DMS79 treated with DMSO at 0.1 percent for 48 hours (cell line): ENCODE measurements around the gene UBE2D2.

Source experiments
- DNase-seq: peaks from one replicate; lab custom pipeline; 2025; lab: John Stamatoyannopoulos, UW

Gene UBE2D2

DNA sequence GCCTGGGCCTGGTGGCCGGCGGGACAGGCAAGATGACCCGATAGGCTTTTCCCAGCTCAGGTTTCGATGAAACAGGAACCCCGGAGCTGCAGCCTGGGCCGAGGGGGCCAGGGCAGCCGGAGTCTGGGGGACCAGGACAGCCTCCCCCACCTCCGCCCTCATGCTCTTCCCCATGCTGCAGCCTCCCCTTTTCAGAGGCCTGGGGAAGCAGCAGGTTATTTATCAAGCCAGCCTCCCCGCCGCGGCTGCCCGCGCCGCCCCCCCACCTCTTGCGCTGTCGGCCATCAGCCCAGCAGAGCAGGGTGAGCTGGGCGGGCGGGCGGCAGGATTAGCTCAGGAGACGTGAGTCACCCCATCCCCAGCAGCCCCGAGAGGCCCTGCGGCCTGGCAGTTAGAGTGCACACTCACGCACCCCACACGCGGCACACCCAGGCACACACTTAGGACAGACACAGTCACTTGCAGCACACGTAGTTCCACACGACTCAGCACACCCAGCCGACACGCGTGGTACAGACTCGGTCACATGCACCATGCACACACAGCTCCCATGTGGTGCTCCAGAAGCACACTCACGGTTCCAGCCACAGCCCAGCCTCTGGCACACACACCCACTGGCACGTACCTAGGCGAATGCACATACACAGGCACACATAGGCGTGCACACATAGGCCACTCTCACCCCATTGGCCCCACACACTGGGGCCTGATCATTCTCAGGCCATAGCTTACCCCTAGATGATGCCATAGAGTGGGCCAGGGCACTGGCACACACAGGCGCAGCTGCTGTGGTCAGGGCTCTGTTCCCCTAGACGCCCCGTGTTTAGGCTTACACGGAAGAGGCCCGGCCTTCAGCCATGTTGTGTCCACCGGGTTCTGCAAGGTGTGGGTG is 100.0 kb downstream of the UBE2D2 start:
- DNase-seq, result no peak

DNA sequence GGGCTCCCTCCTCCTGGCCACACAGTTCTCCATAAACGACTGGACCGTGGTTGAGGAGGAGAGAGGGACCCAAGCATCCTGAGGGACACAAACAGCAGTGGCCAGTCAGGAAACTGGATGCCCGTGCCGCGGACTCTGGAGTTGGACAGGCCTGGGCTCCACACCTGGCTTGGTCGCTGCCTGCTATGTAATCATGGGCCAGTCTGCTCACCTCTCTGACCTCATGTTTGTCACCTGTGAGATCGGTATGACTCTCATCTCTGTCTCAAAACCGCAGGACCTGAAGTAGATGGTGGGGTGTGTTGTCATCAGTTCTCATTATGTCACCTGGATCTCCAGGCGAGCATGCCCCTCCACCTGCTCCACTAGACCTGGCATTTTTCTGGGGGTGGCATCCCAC is 101.5 kb downstream of the UBE2D2 start:
- DNase-seq, result no peak

DNA sequence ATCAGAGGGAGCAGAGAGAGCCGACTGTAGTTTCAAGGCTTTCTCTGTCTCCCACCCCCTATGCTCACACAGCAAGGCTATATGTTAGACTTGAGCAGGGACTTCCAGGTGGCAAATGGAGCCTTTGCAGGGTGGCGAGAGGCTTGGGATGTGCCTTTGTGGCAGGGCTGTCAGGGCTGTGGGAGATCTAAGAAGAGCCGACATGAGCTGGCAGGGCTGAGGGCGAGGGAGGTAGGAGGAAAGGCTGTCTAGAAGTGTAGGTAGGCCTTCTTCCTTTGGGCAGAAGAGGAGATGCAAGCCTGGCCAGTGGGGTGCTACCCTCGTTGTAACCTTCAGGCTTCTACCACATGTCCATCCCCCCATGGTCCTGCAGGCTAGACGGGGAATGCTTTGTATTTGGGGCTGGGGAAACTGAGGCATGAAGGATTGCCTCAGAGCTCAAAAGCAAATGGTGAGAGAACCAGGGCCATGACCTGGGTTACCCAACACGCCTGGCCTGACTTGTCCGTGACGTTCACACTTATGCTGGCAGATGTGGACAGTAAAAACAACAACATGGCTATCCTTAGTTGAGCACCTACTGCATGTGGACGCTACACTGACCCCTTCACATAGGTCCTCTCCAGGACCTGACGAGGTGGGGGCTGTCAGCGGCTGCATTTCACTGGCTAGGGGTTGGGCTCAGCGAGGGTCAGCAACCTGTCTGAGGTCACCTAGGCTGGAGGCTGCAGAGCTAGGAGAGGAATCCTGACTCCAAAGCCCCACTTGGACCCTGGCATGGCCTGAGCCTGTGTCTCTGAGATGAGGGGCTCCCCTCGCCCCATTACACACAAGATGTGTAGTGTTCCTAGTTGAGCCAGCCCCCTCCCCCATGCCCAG is 102.3 kb downstream of the UBE2D2 start:
- DNase-seq, result no peak

DNA sequence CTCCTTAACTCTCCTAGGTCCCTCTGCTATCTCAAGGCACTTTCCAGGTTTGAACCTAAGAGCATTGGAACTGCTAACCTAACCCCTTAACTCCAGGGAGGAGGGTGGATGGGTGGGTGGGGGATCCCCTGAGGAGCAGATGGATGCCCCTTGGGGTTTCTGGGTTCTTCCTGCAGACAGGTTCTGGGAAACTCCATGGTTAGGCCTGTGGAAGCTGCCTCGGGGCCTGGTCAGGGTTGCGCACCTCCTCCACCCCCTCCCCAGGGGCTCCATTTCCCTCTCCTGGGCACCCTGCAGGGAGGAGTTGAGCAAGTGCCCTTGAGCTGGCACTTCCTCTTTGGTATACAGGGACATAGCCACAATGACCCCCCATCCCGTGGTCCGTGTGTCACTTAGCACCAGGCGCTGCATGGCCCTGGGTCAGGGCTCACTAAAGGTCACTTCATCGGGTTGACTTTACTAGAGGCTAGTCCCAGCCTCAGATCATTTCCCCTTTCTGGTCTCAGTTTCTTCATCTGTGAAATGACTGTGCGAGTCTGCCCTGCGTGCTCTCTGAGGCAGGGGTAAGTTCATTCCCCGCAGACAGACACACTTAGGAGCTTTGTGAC is 103.1 kb downstream of the UBE2D2 start:
- no peak for DNase-seq

DNA sequence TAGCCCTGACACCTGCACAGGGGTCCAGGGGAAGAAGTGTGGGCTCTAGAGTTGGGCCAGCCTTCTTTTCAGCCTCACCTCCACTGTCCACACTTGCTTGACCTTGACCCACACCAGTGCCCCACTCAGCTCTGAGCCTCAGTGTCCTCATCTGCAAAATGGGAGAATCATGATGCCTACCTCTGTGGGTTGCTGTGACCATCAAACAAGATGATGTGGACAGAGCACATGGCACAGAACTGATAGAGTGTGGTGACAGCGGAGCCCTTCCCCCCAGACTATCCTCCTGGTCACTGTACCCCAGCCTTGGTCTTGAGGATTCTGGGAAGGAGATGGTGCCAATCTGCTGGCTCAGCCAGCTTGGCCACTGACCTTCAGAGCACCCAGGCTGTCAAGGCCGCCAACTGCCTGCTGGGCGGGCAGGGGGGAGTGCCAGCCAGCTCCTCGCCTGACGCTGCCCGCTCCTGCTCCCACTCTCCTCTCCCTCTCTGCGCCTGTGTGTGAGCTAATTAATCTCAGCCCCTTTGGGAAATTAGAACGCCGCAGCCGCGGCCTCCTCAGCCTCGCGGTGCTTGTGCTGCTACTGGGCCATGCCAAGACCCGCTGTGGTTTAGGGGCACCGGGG is 103.7 kb downstream of the UBE2D2 start:
- no peak for DNase-seq

DNA sequence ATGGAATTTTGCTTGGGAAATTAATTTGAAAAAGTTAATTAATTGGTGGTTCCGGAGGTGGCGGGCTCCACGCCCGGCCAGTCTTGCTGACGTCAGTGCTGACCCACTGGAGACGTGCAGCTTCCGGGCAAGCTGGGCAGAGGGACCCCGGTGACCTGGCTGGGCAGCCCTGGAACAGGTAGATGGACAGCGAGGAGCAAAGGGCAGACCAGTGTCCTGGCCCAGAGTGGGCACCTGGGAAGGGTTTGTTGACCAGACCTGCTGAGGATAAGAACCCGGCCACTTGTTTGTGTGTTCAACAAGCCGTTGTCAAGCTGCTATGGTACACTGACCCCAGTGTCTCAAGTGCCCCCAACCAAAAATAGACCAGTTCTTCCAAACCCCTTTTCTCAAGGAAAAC is 104.5 kb downstream of the UBE2D2 start:
- DNase-seq, result no peak

DNA sequence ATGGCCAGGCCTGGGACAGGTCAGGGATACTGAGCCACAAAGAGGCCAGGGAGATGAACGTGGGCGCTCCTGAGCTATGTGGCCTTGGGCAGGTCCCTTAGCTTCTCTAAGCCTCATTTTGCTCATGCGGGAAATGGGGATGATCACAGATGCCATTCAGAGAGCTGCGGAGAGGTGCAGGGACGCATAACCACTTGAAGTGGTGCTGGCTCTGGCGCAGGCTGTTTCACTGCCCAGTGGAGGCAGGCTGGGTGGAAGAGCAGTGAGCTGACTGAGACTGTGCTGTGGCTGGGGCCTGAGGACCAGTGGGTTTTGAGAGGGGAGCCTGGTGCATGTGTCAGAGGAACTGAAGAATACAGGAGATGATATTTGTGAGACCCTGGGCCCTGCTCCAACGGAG is 105.4 kb downstream of the UBE2D2 start:
- no peak for DNase-seq

DNA sequence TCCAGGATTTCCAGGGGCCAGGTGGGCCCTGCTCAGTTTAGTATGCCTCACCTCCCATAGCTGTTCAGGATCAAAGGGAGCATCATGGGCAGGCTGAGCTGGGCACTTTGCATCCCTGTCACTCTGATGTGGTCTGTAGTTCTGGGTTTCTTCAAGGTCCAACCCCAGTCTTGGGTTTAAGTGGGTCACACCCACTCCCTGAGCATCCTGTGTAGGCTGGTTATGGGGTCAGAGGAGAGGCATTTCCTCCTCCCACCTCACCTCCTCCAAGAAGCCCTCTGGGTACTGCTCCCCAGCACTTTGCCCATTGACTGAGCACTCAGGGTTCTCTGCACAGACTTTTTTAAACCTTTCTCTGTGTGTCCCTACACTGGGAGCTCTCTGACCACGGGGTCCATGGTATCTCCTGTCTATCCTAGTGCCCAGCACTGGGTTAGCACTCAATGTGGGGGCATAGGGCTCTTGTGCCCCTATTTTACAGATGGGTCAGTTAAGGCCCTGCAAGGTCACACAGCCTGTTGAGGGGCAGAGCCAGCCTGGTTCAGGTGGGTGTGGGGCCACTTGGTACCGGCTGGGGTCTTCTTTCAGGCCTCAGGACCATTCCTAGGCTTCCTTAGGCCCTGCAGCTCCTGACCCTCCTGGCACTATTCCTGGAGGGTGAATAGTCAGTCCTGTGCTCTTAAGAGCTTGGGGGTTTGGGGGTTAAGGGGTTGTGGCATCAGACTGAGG is 106.0 kb downstream of the UBE2D2 start:
- no peak for DNase-seq

DNA sequence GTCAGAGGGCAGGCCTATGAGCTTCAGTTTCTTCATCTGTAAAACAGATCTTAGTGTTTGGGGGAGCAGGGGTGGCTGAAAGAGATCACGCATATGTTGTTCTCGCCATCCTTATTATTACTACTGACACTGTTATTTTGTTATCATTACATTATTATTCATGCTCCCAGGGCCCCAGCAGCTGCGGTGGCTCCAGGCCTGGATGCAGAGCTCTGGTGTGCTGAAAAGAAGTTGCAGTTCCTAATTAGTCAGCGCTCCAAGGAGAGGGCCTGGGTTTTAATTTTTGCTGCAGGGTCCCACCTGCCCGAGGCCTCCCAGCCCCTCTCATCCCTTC is 106.6 kb downstream of the UBE2D2 start:
- DNase-seq, result no peak

DNA sequence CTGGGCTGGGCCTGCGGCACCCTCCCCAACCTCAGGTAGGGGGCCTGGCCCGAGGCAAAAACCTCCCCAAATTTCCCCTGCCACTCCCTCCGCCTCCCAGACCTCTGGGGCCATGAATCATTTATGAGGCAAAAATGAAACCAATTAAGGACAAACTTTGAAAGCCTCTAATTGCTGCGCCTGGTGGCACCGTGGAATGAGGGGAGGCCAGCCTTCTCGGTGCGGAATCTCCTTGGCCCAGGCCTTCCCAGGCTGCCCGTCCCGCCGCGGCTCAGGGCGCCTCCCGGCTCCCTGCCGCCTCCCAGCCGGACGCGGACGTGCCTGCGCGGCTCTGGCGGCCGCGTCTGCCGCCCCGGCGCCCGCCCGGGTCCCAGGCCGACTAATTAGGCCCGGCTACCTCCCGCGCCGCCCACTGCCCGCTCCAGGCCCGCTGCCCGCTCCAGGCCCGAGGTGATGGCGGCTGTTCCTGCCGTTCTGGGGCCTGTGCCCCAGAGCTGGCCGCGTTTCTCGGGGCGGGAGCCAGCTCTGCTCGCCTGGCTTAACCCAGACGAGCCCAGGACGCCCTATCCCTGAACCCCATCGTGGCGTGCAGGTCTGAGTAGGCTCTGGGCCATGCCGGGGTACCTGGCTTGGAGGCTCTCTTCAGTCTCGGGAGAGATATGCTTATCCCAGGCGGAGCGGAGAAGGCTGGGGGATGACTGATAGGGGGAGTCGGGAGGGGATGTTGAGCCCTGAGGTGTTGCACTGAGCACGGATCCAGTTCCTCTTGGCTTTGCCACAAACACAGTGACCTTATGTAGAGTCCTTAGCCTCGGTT is 107.1 kb downstream of the UBE2D2 start:
- no peak for DNase-seq

DNA sequence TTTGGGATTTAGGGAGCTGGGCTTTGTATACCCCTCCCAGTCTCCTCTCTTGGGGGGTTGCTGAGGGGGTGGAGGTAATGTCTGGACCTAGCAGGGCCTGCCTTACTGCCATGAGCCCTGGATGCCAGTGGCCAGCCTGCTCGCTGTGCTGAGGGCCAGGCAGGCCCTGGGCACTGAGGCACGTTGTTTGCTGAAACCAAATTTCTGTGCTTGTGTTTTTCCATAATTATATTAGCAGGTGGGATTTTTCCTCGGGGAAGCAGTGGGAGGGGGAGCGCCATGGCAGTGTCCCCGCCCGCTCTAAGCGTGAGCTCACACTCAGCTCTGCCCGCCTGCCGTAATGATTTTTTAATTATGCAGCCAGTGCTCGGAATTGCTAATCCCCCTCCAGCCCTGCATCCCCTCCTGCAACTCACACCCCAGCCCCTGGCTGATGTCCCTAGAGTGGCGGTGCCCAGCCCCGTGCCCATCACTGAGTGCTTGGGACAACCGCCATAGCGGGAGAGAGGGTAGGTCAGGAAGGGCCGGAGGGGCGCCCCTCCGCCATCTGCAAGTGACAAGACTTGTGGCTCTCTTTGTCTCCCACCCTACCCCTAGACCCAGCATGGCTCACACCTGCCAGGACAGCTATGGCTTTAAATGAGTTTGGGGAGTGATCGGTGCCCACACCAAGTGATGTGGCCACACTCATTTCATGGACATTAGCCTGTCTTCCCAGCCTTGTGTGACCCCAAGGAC is 108.0 kb downstream of the UBE2D2 start:
- DNase-seq, result no peak

DNA sequence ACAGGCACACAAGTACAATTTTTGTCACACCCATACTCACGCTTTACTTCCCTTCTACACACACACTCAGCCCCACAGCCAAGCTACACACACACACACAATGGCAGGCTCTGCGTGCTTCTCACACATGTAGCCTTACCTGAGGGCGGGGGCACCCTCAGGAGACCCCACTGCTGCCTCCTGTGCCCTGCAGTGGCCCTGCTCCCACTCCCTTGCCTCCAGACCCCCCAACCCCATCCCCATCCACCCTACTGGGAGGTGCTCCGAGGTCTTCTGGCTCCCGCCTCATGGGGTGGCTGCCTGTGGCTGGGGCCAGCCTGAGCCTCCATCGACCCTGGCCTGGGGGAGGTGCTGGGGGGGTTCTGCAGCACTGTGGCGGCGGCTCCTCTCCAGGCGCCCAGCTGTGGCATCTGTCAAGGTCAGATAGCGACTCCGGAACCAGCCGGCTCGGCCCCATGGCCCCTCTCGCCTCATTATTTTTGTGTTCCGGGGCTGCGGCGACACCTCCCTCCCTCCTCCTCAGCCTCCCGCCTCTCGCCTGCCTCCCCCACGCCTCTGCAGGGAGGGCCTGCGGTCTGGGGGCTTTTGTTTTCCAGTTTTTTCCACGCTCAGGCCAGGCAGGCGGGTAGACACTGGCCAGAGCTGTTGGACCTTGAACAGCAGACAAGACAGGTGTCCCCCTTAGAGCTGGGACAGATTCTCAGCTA is 108.7 kb downstream of the UBE2D2 start:
- no peak for DNase-seq

DNA sequence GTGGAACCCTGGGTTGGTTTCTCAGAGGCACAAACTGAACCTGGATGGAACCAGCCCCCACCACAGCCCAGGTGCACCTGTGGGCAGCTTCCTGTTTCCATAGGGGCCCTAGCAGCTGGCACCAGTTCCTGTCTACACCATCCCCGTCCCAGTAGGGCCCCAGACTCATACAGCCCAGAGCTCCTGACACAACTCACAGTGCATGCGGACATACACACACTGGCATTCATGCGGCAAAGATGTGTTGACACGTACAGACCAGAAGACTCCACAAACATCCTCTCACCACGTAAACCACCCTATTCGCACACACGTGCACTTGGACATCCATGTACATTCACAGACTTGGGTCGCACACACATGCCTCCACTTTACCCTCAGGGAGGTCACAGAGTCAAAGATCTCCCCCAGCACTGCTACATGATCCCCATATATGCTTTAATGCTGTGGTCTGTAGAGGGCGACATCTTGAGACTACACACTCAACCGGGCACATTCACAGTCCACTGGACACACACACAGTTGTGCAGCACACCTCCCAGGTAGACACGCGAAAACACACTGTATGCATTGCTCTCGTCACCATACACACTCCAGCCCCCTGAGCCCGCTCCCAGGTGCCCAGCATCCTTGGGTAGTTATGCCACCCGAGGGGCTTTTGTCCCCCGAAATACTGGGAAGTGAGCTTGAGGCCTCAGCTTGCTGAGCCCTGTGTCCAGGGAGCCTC is 109.4 kb downstream of the UBE2D2 start:
- no peak for DNase-seq

DNA sequence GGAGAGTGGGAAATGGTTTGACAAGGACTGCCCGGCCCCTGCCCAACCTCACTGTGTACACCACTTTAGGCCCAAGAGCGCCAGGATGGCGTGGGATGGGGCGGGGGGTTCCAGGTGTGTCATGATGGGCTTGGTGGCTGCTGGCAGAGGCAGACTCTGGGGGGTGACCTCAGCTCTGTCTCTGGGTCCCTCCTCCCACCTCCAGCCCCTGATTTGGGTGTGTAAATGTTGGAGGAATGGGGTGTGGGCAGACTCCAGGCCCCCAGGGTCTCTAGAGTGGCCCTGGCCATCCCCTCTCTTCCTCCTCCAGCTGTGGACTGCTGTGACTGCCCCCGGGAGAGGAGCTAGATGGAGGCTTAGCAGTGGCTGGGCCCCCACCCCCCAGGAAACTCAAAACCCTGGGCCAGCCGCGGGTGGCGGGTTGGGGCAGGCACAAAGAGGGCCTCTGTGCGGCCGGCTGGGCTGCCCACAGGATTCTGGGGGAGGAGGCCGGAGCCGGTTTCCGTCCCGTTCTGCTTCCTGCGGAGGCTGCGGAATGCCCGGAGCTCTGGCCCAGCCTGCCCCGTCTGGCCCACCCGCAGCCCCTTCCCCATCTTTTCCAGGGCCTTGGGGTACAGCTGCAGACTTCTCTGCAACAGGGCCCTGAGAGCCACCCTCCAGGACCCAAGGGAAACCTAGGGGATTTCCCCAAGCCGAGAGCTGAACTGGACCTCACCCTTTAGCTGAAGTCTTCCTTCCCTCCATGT is 110.1 kb downstream of the UBE2D2 start:
- DNase-seq, result no peak

DNA sequence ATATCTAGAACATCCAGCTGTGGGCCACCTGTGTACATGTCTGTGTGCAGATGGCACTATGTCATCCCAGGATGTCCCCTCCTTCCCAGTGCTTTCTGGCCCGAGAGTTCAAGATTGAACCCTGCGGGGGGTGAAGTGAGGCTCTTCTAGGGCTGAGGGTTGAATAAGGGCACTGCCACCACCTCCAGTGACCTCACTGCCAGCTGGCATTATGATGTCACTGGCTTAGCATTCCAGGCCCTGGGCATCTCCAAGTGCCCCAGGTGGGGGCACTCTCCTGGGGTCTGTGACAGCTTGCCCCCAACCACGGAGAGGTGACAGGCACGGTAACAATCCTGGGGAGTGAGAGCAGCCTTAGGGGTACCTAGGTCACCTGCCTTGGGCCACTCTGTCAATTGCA is 114.1 kb downstream of the UBE2D2 start:
- no peak for DNase-seq

DNA sequence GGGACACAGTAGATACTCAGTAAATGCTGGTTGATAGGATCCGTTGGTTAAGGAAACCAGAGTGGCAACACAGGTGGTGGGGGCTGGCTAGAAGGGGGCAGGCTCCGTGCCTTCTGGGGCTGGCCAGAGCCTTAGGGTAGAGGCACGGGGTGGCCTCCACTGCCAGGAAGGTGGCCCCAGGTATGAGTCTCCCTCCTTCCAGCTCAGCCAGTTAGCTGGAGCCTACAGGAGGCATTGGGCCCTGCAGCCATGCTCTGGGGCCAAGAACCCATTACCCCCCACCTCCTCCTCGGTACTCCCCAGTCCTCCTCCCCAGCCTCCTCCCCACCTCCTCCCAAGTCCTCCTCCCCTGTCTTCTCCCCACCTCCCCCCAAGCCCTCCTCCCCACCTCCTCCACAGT is 114.7 kb downstream of the UBE2D2 start:
- no peak for DNase-seq

DNA sequence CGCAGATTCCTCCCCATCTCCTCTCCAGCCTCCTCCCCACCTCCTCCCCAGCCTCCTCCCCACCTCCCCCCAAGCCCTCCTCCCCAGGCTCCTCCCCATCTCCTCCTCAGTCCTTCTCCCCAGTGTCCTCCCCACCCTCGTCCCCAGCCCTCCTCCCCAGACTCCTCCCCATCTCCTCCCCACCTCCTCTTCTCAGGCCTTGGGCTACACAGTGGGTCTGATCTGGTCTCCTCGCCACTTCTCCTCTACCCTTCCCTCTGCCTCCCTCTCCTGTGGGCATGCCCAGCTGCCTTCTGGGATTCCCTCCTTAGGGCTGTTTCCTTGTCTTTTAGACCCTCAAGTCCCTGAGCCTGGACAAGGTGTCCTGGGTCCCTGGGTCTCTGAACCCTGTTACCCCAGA is 115.3 kb downstream of the UBE2D2 start:
- no peak for DNase-seq
